GM21515 (cell line): ENCODE results near the gene PLEK2.

Experiments
- ATAC-seq: cut with Tn5 transposase; IDR thresholded peaks from one replicate; pipeline ENCODE4 v1.9.1; 2021; ENCODE audit not compliant: unreplicated experiment

Gene PLEK2

GRCh38 chr14:67405771-67406170 lies 6.2 kb downstream of the PLEK2 start:
- no peak for ATAC-seq

DNA sequence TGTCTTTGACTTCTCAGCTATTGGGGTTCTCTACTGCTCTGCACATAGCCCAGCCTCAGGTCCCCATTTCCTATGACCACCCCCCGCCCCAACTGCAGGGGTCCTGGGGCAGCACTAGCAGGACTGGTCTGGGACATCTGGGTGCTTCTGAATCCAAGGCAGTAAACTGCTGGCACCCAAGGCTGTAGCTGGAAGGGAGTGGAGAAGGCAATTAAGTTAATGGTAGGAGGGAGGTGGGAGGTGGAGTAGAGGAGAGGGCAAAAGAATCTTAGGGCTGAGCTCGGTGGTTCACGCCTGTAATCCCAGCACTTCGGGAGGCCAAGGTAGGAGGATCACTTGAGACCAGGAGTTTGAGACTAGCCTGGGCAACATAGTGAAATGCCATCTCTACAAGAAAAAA lies 11.5 kb downstream of the PLEK2 start:
- ATAC-seq = no peak

DNA sequence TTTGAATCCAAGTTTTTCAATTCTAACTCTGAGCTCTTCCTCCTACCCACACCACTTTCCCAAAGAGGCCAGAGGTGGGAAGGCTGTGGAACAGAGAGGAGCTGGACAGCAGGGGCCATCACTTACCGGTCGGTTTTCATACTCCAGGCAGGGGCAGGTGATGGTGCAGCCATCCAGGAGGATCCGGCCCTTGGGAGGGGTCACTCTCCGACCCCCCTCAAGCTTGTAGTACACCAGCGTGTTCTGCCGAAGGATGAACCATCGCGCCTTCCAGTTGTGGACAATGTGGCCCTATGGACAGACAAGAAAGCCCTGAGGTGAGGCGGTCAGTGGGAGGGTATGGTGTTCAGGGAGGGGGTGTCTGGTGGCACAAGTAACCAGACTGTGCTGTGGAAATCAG lies 14.4 kb downstream of the PLEK2 start:
- no peak for ATAC-seq

- ATAC-seq = no peak
Observed at GRCh38 chr14:67396381-67396970, 15.5 kb downstream of the PLEK2 start.

- ATAC-seq = no peak
Observed at GRCh38 chr14:67395876-67396189, 16.1 kb downstream of the PLEK2 start.

- no peak for ATAC-seq
Observed at GRCh38 chr14:67395086-67395875, 16.7 kb downstream of the PLEK2 start.

- ATAC-seq = no peak
Observed at GRCh38 chr14:67393689-67394088, 18.3 kb downstream of the PLEK2 start.

DNA sequence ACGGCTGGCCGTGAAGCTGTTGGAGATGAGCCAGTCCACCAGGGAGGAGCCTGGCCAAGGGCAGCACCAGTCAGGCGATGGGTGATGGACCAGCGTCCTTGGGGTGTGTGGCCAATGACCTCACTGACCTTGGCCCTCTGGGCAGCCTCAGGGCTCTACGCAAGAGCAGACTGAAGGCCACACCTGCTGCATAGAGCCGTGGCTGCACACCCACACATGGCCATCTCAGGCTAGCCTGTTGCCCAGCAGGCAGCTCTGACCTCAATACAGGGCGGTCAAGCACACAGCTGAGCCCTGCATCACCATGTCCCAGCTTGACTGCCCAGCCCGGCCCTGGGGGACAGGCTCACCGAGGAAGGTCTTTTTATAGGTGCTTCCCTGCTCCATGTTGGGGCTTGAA lies 19.2 kb downstream of the PLEK2 start:
- ATAC-seq = no peak

GRCh38 chr14:67392123-67392522 lies 19.8 kb downstream of the PLEK2 start:
- no peak for ATAC-seq

GRCh38 chr14:67391268-67391667 lies 20.7 kb downstream of the PLEK2 start:
- no peak for ATAC-seq

- no peak for ATAC-seq
Observed at GRCh38 chr14:67389811-67390534, 22.0 kb downstream of the PLEK2 start.

DNA sequence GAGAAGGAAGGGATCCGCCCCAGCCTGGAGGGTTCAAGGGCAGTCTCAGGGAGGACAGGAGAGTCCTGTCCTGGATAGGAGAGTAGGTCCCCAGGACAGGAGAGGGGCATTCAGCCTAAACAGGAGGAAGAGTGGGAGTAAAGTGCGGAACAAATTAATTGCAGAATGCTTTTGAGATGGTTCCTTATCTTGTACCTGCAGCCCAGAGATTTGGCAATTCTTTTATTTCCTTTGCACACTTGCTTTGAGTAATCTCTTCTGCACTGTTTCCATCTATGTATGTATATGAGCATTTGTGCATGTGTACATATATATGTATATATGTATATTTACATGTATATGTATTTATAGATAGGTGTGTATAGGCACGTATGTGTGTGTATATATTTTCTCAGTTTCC lies 22.7 kb downstream of the PLEK2 start:
- no peak for ATAC-seq

- no peak for ATAC-seq
Observed at GRCh38 chr14:67387195-67387594, 24.8 kb downstream of the PLEK2 start.

GRCh38 chr14:67385618-67386017 lies 26.3 kb downstream of the PLEK2 start:
- ATAC-seq = no peak

DNA sequence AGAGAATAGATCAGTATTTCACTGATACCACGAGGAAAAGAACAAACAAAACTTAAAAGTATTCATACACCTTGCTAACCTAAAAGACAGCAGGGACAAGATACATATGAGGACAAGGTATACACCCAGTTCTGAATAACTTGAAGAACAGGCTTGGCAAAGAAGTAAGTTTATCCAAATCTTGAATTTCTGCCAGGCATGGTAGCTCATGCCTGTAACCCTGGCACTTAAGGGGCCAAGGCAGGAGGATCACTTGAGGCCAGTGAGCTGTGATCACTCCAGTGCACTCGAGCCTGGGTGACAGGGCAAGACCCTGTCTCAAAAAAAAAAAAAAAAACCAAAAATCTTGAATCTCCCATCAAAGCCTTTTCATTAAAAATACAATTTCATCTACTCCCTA lies 26.8 kb downstream of the PLEK2 start:
- ATAC-seq = no peak

- ATAC-seq = no peak
Observed at GRCh38 chr14:67377916-67378315, 34.0 kb downstream of the PLEK2 start.

- ATAC-seq = no peak
Observed at GRCh38 chr14:67373347-67373746, 38.6 kb downstream of the PLEK2 start.

- ATAC-seq = no peak
Observed at GRCh38 chr14:67372833-67373232, 39.1 kb downstream of the PLEK2 start.

GRCh38 chr14:67371247-67372148 lies 40.5 kb downstream of the PLEK2 start:
- no peak for ATAC-seq

GRCh38 chr14:67370830-67371229 lies 41.1 kb downstream of the PLEK2 start:
- ATAC-seq = no peak

DNA sequence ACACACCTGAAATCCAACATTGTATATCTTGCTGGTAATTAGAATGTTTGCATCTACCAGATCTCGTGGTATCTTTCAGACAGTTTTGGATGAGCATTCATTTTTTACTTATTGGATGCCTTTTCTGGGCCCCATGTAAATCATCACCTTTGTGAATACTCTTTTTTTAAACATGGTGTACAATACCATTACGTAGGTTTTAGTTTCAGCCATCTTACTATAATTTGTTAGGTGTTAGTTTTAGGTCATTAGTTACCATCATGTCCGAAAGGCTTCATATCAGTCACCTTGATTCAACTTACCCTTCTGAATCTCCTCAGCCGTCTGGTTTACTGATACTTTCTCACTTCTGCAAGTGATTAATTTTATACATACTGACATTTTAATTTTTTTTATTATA lies 46.5 kb downstream of the PLEK2 start:
- no peak for ATAC-seq
